ENCODE results near the gene BPNT1.
"Not testable (repeated sequence)": the region's sequence is repeated elsewhere in the genome, so short reads cannot be mapped to it uniquely, and the experiment has no call there.

Gene BPNT1

DNA sequence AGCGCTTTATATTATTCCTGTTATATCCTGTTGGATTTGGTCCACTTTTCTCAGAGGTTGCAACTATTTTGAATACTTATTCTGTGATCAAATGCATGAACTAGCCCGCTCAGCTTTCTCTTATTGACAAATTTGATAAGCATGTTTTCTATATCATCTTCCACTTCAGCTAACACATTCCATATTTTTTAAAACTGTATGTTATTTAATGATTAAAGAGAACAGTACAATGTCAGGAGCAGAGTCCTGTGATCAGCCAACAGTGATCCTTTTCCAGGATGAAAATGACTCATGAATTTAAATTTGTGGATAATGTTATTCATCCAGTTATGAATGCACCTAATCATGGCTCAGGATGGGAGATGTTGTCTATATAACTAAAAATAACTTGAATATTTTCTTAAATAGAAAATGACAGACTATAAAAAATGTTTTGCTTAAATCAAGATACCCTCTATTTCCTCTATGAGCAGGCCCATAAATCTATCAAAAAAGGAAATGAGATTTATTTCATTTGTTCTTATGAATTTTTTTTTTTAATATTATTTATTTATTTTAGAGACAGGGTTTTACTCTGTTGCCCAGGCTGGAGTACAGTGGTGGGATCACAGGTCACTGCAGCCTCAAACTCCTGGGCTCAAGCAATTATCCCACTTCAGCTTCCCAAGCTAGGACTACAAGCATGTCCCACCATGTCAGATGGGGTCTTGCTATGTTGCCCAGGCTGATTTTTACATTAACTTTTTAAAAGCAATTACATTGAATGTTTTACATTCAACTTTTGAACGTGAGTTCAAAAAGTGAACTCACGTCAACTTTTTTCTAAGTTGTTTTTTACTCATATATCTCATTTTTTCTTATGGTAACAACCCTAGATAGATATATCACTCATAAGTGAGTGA lies 12.5 kb downstream of the BPNT1 start:
- DNase-seq = no peak

DNA sequence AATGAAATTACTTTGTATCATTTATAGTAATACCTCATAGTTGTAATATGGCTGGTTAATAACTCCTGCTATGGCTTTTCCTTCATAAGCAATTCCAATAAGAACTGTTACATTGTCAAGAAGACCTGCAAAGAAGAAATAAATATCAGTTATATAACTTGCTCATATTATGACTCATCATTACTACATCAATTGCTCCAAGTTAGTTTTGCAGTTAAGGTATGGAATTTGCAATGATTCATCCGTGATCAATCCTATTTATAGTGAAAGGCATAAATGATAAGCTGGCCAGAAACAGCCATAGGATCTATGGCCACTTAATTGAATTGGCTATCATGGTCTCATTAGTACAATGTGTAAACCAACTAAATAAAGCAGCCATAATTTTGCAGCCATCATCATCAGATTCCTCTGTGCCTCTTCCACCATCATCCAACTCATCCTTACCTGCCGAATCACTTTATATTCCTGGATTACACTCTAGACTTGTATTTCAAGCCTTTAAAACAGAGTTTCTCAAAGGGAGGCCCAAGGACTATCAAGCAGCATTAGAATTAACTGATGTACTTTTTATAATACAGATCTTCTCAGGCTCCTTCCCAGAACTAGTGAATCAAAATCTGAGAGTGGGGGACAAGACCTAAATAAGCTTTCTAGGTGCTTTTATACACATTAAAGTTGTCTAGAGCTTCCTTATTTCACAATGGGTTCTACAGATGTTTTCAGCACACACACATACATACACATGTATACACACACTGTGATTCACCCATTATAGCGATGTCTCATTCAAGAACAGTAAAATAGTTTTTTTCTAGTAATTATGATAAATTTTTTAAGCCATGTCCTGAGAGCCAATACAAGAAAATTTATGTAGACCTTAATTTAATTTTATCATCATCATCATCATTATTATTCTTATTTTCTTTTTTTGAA lies 22.1 kb downstream of the BPNT1 start:
- no peak for DNase-seq

DNA sequence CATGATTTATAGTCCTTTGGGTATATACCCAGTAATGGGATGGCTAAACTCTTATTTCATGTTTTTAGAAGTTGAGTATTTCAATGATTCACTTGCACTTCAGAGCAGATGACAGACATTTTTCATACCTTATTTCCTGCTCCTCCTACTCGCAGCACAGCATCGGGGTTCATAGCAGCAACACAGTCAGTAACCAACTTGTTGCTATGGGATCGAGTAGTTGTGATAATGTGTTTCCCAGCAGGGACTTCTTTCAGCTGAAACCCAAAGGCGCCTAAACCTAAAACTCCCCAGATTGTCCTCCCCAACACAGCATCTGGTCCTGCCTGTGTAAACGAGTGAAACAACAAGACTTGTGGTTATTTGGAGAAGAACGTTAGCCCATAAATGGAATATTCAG lies 27.0 kb downstream of the BPNT1 start:
- no peak for DNase-seq

DNA sequence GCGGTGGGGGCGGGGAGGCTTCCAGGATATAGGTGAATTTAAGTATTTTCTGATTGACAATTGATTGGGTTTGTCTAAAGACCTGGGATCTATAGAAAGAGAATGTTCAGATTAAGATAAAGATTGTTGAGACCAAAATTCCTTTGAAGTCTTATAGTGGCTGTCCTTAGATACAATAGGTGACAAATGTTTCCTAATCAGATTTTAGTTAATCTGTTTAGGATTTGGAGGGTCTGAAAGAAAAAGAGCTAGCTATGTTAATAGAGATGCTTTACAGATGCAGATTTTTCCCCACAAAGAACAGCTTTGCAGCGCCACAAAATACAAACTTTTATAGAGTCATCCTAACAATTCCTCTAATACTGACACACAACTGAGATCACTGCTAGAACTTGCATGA lies 28.7 kb downstream of the BPNT1 start:
- no peak for DNase-seq

DNA sequence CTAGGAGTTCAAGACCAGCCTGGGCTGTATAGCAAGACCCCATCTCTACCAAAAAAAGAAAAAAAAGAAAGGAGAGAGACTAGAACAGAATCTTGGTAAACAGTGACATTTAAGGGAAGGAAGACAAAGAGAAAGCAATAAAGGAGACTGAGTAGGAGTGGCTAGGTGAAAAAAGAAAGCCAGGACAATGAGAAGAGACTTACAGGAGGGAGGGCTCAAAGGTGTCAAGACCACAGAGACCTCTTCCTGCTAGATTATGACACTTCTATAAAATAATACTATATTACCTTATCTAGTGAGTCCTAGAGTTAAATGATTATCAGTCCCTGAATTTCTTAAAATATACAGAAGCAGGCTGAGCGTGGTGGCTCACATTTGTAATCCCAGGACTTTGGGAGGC lies 33.2 kb downstream of the BPNT1 start:
- DNase-seq = peak; percentile 43

DNA sequence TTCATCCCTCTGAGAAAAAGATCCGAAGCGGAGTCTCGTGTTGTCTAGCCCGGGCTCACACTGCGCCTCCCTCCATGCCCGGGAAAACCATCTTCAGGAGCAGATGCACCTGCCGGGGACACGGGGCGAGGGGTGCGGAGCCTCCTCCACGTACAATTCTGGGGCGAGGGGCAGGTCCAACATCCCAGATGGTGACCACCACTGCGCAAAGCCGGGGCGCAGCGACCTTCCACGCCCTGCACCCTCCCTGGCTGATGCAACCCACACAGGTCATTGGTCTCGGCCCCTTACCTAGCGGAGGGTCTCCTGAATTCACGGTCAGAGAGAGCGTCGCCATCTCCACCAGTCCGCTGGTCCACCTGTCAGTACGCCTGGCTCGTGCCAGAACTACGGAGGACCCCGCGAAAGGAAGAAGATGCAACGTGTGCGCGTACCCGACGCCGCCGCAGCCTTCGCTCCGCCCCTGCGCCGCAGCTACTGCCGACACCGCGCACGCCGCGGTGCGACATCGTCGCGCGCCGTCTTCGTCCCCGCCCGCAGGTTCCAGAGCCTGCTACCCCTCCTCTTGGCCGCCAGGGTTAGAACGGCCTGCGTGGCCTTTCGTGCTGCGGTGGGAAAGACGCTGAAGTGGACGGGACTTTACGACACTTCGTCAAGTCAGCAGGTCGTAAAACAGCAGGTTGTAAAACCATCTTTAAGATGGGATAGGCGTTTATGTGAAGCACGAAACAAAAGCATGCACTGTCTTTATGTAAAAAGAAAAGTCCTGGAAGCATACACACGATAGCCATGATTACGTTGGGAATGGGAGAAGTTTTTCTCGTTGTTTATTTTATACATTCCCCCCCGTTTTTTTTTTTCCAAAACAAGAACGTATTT lies 43.3 kb downstream of the BPNT1 start, which contains the start of gene EPRS1:
EPRS1 (minus strand) TSS at position 454 of the 879 bp plus-strand sequence; CDS start at position 337, 117 bp downstream.
- peak; percentile 96 for DNase-seq

DNA sequence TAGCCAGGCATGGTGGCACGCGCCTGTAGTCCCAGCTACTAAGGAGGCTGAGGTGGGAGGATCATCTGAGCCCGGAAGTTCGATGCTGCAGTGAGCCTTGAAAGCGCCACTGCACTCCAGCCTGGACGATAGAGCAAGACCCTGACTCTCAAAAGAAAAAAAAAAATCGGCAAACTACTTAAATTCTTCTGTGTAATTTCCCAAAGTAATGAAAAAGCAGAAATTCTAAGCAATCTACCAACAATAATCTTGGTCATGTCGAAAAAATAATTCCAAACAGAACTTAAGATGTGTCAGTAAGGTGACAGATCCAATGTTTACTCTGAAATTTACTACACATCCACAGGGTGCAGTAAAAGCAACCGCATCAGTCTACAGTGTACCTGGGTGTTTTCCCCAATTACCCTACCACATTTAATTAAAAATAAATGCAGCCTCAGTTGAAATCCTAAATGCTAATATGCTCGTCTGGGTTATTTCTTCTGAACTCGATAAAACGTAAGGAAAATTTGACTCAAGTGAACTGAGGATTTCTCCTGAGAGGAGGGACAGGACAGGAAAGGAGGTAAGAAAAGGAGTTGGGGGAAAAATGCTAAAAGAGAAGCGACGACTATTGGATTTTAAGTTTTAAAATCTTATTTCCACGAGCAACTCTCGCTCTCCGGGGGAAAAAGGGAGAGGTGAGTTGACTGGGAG lies 44.1 kb downstream of the BPNT1 start:
- DNase-seq = peak; percentile 40

DNA sequence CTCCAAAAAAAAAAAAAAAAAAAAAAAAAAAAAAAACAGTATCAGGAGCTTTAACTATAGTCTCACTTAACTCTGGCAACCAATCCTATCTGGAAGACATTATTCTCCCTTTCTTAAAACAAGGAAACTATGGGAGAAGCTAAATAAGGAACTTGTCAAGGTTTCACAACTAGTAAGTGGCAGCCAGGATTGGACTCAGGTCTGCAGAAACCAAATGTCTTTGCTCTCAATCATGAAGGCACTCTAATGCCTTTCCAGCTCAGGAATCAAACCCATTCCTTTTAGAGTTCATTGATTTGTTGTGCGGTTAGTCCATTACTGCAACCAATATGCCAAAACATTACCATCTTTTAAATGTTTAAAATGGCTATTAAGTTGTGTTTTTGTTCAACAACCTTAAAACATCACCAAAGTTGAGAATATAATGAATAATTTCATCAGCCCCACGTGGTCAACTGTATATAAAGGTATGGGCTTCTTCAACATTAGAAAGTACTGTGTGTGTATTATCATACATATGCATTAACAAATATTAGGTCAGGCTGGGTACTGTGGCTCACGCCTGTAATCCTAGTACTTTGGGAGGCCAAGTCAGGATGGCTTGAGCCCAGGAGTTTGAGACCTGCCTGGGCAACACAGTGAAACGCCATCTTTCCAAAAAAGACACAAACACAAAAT lies 44.8 kb downstream of the BPNT1 start:
- DNase-seq = no peak

DNA sequence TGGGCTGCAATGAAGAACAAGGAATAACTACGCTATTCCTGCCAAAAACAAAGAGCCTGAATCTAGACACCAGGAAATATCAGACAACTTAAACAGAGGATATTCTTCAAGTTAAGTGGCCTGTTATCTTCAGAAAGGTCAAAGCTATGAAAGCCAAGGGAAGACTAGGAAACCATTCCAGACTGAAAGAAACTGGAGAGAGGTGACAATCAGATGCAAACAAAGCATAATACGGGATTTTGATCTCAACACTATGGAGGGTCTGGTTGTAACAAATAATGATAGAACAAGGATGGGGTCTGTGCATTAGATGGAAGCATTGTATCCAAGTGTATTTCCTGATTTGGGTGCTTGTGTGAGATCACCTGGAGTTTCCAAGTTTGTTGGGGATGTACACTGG lies 45.9 kb downstream of the BPNT1 start:
- no peak for DNase-seq

DNA sequence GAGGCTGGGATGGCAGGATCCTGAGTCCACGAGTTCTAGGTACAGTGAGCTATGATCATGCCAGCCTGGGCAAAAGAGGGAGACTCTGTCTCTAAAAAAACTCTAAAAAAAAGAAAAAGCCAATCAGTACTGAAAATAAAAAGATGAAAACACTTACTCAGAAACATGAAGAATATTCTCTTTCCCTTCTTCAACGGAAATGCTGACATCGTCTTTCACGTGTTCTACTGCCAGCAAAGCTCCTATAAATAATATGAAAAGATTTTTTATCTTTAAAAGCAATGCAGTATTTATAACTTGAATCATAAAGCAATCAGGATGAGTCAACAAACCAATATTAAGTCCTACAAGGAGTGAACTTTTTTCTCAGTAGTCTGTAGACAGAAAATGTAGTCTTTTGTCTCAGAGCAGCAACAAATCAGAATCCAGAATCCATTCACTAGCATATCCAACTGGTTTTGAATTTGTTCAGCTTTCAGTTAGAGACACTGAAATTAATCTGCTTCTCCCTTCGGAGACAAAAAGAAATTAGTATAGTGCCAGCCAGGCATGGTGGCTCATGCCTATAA lies 49.5 kb downstream of the BPNT1 start:
- no peak for DNase-seq

DNA sequence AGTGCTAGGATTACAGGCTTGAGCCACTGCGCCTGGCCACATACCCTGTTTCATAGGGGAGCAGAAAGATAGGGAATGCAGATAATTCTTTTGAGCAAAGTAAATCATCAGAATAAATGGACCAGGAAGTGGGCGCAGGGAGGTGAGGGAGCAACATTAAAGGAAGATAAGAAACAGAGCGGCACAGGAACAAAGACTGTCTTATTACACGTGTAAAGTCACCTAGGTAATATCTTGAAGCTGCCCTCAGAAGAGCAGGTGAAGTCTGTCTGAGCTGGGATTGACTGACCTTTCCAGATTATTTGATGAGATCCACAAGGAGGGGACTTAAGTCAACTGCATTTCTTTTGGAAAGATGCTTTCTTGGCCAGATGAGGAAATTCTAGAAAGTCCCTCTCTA lies 50.9 kb downstream of the BPNT1 start:
- no peak for DNase-seq

DNA sequence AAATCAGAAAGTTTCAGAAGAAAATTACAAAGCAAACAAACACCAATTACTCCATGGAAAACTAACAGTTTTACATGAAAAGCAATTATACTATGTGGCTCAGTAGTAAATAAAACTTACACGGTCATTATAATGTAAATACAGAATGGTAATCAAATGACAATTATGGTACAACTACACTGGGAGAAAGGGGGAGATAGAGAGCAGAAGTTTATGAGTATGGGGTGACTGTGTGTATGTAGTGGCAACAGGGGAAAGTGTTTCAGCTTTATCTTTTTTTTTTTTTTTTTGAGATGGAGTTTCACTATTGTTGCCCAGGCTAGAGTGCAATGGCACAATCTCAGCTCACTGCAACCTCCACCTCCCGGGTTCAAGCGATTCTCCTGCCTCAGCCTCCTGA lies 51.8 kb downstream of the BPNT1 start:
- DNase-seq = not testable (repeated sequence)

DNA sequence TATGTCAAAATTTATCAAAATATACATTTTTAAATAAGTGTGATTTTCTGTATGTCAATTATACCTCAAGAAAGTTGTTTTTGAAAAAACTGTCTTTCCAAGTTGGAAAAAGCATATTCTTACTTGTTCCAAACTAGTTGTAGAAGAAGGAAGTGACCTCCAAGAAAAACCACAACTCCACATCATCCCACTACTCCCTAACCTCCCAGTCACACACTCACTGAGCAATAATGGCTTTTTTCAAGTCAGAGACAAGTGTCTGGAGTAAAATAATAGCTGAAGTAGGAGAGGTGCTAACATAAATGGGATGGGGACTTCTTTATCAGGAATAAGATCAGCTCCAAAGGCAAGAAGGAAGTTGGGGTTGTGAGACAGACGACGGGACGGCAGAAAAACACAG lies 56.7 kb downstream of the BPNT1 start:
- DNase-seq = no peak

DNA sequence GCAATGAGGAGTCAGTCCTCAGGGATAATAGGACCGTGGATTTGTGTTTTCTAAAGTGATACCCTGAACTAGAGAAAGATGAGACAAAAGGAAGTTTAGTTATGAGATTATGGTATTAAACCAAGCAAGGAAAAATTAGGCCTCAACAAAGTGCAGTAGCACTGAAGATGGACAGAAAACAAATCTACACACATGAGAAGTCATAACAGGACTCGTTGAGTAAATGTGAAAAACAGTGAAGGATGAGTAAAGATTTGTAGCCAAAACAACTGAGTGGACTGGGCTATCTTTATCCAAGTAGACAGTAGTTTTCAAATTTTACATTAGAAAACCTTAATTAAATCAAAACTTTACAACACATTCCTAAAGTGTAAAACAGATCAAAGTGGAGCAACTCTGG lies 58.3 kb downstream of the BPNT1 start:
- no peak for DNase-seq

DNA sequence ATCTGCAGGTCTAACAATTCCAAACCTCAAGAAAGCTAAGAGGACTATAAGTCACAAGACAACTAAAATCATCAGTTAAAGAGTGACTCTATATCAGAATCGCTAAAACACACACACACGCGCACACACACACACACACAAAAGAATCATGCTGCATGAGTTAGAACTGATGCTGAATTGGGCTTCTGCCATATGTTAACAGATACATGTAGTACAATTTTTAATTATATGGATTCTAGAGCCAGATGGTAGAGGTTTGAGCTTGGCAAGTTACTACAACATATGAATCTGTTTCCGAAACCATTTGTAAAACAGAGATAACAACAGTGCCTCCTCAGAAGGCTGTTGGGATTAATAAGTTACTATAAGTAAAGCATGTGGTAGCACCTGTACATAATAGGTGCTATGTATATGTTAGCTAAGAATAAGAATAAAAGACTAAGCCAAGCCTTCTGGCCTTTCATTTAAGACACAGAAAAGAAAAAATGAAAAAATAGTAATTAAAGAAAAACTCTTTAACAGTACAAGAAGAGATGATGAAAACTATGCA lies 61.2 kb downstream of the BPNT1 start:
- DNase-seq = no peak

DNA sequence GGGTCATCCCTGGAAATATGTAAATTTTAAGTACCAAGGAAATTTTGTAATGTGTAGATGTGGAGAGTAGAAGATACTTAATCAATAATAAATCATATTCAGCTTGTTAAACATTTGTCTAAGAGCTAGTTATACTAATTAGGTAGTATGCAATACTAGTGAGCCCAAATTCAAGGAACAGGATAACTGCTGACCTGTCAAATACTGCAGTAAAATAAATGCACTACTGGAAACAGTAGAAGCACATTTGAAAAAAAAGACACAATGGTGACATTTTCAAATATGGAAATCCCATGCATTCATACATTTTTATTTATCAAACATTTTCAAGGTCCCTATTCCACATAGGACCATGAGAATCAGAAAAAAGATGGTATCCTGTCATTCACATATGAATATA lies 70.5 kb downstream of the BPNT1 start:
- DNase-seq = no peak

DNA sequence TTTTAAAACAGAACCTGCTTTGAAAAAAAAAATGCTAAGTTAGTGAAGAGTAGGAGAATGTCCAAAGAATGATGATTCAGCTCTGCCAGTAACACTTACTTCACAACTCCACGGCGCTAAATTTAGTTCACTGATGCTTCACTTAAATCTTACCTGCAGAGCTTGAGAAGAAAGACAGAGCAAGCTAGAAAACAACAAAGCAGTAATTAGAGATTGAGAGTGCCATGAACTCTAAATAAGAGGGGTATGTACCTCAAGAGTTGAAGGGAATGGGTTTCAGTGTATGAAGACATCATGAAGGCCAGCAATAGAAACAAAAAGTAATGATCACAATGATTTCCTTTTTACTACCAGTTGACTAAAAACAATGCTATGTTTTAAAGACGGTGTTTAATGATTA lies 76.1 kb downstream of the BPNT1 start:
- DNase-seq = no peak

DNA sequence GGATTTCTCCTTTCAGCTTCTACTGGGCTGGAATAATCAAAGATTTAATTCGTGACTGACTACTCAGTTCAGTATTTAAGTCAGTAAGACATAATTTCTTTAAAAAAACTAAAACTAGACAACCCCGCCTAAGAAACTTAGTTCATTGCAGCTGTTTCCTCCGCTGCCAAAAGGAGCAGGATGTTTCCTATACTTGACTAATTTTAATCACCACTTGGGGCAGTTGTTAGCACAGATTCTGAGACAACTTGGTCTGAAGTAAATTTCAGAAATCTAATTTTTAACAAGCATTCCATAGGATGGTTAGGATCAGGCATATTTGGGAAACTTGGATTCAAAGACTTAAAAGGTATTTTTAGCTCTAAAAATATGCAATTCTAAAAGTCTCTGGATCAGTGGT lies 77.3 kb downstream of the BPNT1 start:
- no peak for DNase-seq

DNA sequence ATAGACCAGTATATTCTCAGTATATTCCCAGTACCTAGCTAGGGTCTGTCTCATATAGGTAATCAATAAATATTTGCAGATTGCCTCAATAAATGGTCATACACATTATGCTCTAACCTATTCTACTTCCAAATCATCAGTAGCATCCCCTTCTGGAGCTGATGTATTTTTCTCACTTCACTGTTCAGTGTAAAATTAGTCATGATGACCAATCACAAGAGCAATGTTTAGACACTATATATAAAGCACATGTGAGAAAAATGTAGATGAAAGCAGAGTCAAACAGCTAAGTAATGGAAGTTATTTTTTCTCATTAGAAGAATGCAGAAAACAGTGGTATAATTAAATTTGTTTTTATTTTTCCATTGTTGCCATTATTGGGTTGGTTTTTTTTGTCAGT lies 78.0 kb downstream of the BPNT1 start:
- no peak for DNase-seq
